ENCODE measurements around the gene SCAI.

Gene SCAI

GRCh38 chr9:125142560-125143376 lies 560 bp downstream of the SCAI start:
- no peaks in the 10 kb centered on the region for H3K27me3 ChIP-seq (ENCODE audit: low read length)
- 0 out of 2 replicates have a peak, but pooled peaks cover 2% of the 10 kb centered on the region for H3K36me3 ChIP-seq (ENCODE audit: low read length)
- H3K27ac ChIP-seq (ENCODE audit: low read depth, low read length), result peak overlapping the region; percentile 46
- peak overlapping the region; percentile 79 for H3K4me3 ChIP-seq (ENCODE audit: insufficient read depth, low read length, poor library complexity, severe bottlenecking)
- H3K9ac ChIP-seq (ENCODE audit: low read length), result peak overlapping the region; percentile 72
- no peaks in the 10 kb centered on the region for H3K79me2 ChIP-seq (ENCODE audit: insufficient read depth, low read length)
- H3K4me2 ChIP-seq (ENCODE audit: low read depth, low read length, poor library complexity, severe bottlenecking), result peak overlapping the region; percentile 79
- H3K9me3 ChIP-seq (ENCODE audit: insufficient read depth, low read length), result no peaks in the 10 kb centered on the region
- peak overlapping the region; percentile 58 for H2AFZ ChIP-seq (ENCODE audit: low read depth, low read length, severe bottlenecking)
- H4K20me1 ChIP-seq (ENCODE audit: low read depth, low read length), result no peaks in the 10 kb centered on the region
- no peaks in the 10 kb centered on the region for H3K9me2 ChIP-seq (replicated peaks; ENCODE audit: insufficient read depth, low read length)
- H3F3A ChIP-seq (ENCODE audit: insufficient read depth), result peaks cover 33% of the 10 kb centered on the region
- TF ChIP-seq CTCF (IDR thresholded peaks at IDR 0.05; ENCODE audit: insufficient read depth, low read length, poor library complexity, severe bottlenecking), result no peak

GRCh38 chr9:125141751-125142150 lies 1.6 kb downstream of the SCAI start:
- peak overlapping the region; percentile 79 for H3K4me2 ChIP-seq (ENCODE audit: low read depth, low read length, poor library complexity, severe bottlenecking)
- H3K9ac ChIP-seq (ENCODE audit: low read length), result 0 out of 2 replicates have a peak overlapping the region, but pooled peaks have one; percentile 72
- TF ChIP-seq CTCF (IDR thresholded peaks at IDR 0.05; ENCODE audit: insufficient read depth, low read length, poor library complexity, severe bottlenecking) (no peak), EZH2phosphoT487 (conservative IDR thresholded peaks at IDR 0.05; ENCODE audit: low read length) (no peak)
- no peaks in the 10 kb centered on the region for H3K9me3 ChIP-seq (ENCODE audit: insufficient read depth, low read length)
- no peaks in the 10 kb centered on the region for H3K9me2 ChIP-seq (replicated peaks; ENCODE audit: insufficient read depth, low read length)
- H3K79me2 ChIP-seq (ENCODE audit: insufficient read depth, low read length), result no peaks in the 10 kb centered on the region
- H2AFZ ChIP-seq (ENCODE audit: low read depth, low read length, severe bottlenecking), result no peak overlapping the region
- no peaks in the 10 kb centered on the region for H4K20me1 ChIP-seq (ENCODE audit: low read depth, low read length)
- H3K27me3 ChIP-seq (ENCODE audit: low read length), result no peaks in the 10 kb centered on the region
- H3F3A ChIP-seq (ENCODE audit: insufficient read depth), result peaks cover 33% of the 10 kb centered on the region
- H3K27ac ChIP-seq (ENCODE audit: low read depth, low read length), result peak overlapping the region; percentile 46; the same call in 1 of the 2 replicates
- no peak overlapping the region for H3K4me3 ChIP-seq (ENCODE audit: insufficient read depth, low read length, poor library complexity, severe bottlenecking)
- H3K36me3 ChIP-seq (ENCODE audit: low read length), result 0 out of 2 replicates have a peak, but pooled peaks cover 2% of the 10 kb centered on the region

GRCh38 chr9:125141251-125141650 lies 2.1 kb downstream of the SCAI start:
- H3K27me3 ChIP-seq (ENCODE audit: low read length), result no peaks in the 10 kb centered on the region
- no peak overlapping the region for H2AFZ ChIP-seq (ENCODE audit: low read depth, low read length, severe bottlenecking)
- H3K9ac ChIP-seq (ENCODE audit: low read length), result no peak overlapping the region
- H3F3A ChIP-seq (ENCODE audit: insufficient read depth), result peaks cover 29% of the 10 kb centered on the region
- no peak for TF ChIP-seq CTCF (IDR thresholded peaks at IDR 0.05; ENCODE audit: insufficient read depth, low read length, poor library complexity, severe bottlenecking)
- no peak for TF ChIP-seq EZH2phosphoT487 (conservative IDR thresholded peaks at IDR 0.05; ENCODE audit: low read length)
- H3K4me2 ChIP-seq (ENCODE audit: low read depth, low read length, poor library complexity, severe bottlenecking), result peak overlapping the region; percentile 6
- no peaks in the 10 kb centered on the region for H4K20me1 ChIP-seq (ENCODE audit: low read depth, low read length)
- H3K36me3 ChIP-seq (ENCODE audit: low read length), result 0 out of 2 replicates have a peak, but pooled peaks cover 2% of the 10 kb centered on the region
- peak overlapping the region; percentile 25; the same call in 1 of the 2 replicates for H3K27ac ChIP-seq (ENCODE audit: low read depth, low read length)
- no peaks in the 10 kb centered on the region for H3K9me2 ChIP-seq (replicated peaks; ENCODE audit: insufficient read depth, low read length)
- H3K79me2 ChIP-seq (ENCODE audit: insufficient read depth, low read length), result no peaks in the 10 kb centered on the region
- no peak overlapping the region for H3K4me3 ChIP-seq (ENCODE audit: insufficient read depth, low read length, poor library complexity, severe bottlenecking)
- no peaks in the 10 kb centered on the region for H3K9me3 ChIP-seq (ENCODE audit: insufficient read depth, low read length)

All from SU-DHL-6 (cell line).